SW480 (cell line): Measurements from ENCODE around the gene CPEB1.
A peak's percentile ranks its signal among the peaks of the same experiment; 100 is the strongest.
"Not testable (repeated sequence)": the region's sequence is repeated elsewhere in the genome, so short reads cannot be mapped to it uniquely, and the experiment has no call there.

Experiments
- DNase-seq: peaks from one replicate; pipeline ENCODE4 v3.0.0-alpha.2; 2016; ENCODE audit warnings: low spot score

CPEB1 gene

DNA sequence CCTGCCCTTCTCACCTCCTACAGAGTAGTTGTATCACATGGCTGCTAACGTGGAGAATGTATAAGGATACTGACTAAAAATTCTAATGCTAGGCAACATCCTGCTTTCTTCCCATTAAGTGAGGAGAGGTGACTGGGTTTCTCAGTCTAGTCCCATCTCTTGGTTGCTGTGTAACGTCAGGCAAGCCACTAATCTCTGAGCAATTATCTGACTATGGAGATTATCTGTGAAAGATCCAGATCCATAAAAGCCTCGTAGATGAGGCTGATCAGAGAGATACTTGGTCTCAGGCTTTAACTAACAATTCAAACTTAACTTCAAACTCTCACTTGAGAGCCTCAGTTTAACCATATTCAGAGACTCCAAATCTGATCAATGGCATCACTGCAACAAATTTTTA is 102.2 kb downstream of the CPEB1 start:
- no peak for DNase-seq

DNA sequence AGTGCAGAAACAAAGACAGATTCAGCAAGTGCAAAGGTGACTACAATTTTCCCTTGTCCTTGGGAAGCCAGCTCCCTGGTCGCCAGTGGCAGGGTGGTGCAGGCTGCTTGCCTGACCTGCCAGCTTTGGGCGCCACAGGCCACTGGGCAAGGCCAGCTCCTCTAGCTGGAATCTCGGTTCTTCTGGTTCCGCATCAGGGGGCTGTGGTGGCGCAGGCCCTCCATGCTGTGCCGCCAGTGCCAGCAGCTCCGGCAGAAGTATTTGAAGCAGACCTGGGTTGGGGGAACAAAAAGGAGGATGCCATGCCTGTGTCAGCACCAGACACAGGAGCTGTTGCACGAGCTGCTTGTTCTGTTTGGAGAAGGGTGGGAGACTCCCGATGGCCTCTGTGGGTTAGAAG is 102.7 kb downstream of the CPEB1 start:
- DNase-seq: no peak

DNA sequence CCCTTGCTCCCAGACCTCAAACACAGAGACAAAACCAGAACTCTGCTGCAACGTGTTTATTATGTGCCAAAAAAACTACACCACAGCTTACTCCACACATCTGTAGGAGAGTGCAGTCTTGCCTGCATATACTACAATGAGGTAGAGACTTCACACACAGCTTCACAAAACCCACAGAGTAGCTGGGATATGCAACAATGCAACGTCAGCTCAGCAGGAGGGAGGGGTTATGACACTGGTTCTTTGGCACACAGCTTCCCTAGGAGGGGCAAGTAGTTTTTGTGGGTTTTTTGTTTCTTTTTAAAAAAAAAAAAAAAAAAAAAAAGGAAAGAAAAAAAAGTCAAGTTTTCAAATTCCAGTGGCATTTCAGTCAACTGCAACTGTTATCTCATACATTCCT is 104.0 kb downstream of the CPEB1 start:
- DNase-seq: no peak

DNA sequence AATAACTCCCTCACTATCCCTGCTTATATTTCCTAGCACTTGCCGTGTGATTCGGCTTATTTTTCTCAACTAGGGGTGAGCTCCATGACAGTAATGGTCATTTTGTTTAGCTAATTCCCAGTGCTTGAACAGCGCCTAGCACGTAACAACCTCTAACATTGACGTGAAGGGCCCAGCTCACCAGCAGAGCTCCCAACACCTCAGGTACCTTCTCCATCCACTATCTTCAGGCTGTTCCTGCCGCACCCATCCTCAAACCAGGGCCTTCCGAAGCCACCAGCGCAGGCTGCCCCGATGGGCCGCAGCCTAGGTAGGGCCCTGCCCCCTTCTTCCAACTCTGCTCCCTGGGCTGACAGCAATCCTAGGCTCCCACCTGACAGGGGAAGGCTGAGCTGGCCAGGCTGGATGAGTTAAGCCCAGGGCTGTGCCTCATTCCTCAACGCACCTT is 106.2 kb downstream of the CPEB1 start:
- DNase-seq: peak; percentile 28

DNA sequence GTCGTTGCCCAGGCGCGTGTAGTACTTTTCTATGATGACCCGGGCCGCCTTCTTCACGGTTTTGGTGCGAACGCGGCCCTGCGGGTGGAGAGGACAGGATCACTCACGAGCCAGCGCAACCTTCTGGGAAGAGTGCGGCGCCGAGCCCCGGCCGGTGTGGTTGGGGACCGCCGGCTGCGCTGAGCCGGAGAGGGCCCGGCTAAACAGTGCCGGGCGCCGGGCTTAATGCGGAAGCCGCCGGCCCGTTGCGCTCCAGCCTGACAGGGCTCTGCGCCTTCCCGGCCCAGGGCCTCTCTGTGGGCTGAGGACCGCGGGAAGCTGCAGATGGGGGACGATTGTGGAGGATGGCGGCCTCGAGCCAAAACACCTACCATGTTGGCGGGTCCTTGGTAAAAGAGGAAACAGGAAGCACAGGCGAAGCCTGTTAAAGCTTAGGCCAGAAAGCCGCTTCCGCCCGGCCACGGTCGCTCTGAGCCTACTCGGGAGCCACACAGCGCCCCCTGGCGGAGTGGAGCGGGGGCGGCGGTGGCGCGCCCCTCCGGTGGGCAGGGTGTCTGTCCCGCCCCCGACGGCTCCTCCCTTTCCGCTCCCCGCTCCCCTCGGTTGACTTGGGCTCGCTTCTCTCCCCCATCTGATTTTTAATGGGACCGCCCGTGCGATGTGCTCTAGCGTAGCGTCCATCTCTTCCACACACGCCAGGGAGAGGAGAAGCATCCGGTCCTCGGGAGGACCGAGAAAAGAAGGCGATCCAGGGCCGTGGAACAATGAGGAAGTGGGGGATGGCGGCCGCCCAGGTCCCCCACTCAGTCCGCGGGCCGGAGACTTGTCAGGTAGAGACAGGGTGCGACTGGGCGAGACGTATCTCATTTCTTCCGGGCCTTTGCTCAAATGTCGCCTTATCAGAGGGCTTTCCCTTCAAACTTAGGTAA is 106.8 kb downstream of the CPEB1 start, which contains the start of gene RPS17:
TSS of gene RPS17 (minus strand) at position 403 of the 929 bp plus-strand sequence. CDS start at position 374, 29 bp downstream.
- DNase-seq: peak; percentile 92

DNA sequence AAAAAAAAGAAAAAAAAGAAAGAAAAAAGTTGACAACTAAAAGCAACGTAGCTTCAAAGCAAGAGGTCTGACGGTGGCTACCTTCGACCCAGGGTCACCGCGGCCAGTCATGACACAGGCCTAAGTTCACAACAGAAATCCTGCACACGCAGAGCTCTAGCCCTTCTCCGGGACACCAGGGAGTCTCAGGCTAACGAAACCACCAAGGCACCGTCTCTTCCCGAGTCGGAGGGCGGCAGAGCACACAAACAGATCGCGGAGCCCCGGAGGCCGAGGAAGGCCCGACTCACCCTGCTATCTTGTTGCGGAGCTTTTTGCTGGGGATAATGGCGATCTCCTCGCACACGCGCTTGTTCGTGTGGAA is 107.5 kb downstream of the CPEB1 start:
- no peak for DNase-seq

DNA sequence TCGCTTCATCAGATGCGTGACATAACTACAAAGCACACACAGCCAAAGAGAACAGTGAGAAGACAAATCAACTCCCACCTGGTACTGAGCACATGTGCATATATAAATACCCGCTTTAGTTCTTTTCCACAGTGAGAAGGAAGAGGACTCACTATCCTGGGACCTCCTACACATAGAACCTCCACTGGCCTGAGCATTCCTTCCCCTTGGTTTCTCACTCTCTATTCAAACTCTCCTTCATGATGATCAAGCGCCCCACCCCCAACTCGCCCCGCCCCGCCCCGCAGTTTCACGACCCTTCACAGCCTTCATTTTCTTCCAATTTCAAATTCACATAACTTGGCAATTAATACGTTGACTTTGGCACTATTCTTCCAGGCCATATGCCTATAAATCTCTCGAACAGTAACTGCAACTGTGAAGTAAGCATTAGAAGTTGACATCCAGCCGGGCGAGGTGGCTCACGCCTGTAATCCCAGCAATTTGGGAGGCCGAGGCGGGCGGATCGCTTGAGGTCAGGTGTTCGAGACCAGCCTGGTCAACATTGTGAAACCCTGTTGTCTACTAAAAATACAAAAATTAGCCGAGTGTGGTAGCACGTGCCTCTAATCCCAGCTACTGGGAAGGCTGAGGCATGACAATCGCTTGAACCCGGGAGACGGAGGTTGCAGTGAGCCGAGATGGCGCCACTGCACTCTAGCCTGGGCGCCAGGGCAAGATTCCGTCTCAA is 108.0 kb downstream of the CPEB1 start:
- DNase-seq: no peak

DNA sequence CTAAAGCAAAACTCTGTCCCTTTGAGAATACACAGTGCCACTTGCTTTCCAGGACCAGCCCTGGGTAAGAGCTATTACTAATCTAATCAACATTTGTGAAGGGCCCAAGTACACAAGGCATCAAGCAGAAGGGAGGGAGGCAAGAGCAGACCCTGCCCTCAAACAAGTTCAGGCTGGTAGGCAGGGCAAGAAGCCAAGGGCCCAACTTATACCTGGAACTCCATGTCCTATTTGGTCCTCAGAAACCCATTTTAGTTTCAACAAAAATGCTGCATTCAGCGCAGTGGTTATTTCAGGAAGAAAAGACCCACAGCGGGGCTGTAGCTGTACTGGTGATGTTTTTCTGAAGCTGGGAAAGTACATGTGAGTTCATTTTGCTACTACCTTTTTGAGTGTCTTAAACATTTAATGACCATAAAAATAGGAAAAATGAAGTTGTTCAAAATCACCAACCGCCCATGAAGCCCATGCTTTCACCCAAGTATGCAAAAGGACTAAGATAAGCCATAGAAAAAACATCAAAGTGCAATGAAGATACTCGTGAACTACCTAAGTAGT is 109.7 kb downstream of the CPEB1 start:
- no peak for DNase-seq

DNA sequence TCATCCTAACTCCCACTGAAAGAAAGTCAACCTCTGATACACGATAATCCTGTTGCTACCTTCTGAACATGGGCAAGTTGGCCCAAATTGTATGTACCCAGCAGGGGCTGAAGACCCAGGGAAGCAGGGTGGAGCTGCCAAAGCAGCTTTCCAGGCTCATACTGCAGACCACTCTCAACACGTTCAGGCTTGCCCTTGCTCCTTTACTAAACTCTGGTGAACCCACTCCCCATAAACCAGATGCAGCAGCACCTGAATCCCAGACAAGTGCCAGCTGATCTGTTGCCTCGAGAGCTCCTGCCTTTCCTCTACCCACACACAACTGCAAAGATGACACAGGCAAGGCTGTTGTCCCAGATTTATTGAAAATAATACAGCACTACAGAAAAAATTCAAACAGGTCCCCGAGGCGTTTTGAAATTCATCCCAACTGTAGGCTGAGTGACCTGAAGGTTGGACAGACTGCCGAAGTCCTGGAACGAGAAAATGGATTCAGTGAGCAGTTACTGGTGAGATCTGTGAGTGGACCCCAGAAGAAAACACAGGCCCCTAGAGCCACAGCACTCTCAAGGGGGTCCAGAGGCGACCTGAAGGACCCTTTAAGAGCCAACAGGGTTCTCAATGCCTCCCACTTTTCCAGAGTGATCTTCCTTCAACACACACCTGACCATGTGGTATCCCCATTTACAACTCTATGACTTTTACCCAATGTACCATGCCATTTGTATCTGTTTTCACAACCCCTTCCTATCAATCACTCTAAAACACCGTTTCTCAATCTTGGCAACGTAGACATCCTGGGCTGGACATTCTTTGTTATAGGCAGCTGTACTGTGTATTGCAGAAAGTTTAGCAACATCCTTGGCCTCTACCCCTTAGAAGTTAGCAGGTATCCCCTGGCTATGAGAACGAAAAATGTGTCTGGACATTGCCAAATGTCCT is 110.5 kb downstream of the CPEB1 start:
- DNase-seq: no peak

DNA sequence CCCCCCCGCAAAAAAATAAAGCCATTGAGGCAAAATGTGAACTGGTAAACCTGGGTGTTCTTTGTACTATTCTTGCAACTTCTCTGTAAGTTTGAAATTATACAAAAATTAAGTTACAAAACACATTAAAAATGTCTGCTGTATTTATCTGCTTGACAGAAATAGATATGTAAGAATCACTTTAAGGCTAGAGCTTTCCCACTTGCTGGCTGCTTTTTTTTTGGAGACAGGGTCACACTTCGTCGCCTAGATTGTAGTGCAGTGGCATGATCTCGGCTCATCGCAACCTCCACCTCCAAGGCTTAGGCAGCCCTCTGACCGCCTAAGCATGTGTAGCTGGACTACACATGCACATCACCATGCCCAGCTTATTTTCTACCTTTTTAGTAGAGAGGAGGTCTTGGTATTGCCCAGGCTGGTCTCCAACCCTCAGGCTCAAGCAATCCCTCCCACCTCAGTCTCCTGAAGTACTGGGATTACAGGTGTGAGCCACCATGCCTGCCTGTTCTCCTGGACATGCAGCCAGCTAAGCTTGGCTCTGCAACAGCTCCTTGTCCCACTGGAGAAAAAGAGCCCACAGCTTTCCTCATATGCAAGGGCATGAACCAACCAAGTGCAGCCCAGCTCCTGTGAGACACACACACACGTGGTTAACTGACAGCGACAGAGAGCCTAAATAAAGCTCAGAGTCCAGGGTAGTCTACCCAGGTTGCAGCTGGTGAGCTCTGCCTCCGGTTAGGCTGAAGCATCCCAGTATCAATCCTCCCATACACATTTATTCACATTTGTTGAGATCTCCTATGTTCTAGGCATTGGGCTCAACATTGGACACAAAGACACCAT is 111.4 kb downstream of the CPEB1 start:
- peak; percentile 13 for DNase-seq

DNA sequence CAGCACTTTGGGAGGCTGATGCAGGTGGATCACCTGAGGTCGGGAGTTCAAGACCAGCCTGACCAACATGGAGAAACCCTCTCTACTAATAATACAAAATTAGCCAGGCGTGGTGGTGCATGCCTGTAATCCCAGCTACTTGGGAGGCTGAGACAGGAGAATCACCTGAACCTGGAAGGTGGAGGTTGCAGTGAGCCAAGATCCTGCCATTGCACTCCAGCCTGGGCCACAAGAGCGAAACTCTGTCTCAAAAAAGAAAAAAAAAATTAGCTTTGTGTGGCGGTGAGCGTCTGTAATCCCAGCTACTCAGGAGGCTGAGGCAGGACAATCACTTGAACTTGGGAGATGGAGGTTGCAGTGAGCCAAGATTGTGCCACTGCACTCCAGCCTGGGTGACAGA is 112.0 kb downstream of the CPEB1 start:
- DNase-seq: not testable (repeated sequence)

DNA sequence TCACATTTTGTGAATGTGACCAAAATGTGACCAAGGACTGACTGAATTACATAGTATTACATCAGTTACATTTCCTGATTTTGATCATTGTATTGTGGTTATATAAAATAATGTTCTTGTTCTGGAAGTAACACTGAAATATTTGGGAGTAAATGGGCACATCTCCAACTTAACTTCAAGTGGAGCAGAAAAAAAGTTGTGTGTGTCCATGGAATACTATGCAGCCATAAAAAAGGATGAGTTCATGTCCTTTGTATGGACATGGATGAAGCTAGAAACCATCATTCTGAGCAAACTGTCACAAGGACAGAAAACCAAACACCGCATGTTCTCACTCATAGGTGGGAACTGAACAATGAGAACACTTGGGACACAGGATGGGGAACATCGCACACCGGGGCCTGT is 112.7 kb downstream of the CPEB1 start:
- not testable (repeated sequence) for DNase-seq

DNA sequence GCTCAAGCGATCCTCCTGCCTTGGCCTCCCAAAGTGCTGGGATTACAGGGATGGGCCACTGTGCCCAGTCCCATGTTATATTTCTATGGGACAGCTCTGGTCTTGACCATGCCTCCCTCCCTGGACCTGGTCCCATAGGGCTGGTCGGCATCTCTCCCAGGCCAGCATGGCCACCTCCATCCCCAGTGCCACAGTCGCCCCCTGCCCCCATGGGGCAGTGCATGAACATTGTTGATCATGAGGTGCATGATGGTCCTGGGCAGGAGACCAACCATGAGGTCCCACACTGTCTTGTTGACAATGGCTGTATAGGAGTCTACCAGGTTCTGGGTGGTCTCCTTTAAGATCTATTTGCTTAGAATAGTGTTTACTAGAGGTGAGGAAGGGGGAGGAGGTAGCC is 113.4 kb downstream of the CPEB1 start:
- DNase-seq: no peak

DNA sequence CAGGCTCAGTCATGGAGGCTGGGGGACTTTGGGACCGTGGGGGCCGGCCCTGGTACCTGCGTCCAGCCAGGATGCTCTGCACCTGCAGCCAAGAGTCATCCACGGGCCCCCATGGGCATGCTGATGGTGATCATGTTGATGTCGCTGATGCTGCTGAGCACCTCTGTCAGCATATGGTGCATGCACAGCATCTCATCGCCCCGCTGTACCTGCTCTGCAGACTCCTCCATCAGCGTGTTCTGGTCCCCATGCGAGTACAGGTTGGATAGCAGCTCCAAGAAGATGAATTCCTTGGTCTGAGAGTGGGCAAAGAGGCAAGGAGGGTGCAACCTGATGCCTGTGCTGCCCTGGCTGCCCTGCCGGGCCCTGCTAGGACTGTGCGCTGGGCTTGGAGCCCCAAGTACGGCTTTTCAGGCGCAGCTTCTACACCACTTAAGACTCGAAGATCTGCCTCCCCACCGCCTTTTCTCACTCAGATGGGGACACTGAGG is 114.1 kb downstream of the CPEB1 start:
- DNase-seq: no peak

DNA sequence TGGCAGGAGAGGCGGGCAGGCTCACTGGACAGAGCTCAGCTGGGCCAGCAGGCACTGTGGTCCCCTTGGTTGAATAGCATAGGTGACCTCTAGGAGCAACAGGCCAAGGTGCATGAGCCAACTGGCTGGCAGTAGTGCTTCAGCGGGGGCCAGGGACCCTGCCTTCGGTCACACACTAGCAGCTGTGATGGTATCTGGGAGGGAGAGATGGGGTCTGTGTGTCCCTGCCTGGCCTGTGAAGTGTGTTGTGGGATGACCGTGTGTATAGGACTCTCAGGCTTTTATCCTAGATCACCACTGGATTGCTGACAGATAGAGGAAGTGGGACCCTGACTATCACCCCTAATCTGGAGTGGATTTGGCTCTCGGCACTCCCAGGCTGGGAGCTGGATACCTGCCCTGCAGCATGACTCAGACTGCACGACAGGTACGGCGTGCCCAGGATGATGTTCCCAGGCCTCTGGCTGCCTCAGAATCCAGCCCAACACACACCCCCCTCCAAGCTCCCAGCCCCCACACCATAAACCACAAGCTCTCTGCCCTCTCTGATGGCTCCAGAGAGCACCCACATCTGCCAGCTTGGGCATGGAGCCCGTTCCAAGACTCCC is 114.7 kb downstream of the CPEB1 start:
- DNase-seq: no peak

DNA sequence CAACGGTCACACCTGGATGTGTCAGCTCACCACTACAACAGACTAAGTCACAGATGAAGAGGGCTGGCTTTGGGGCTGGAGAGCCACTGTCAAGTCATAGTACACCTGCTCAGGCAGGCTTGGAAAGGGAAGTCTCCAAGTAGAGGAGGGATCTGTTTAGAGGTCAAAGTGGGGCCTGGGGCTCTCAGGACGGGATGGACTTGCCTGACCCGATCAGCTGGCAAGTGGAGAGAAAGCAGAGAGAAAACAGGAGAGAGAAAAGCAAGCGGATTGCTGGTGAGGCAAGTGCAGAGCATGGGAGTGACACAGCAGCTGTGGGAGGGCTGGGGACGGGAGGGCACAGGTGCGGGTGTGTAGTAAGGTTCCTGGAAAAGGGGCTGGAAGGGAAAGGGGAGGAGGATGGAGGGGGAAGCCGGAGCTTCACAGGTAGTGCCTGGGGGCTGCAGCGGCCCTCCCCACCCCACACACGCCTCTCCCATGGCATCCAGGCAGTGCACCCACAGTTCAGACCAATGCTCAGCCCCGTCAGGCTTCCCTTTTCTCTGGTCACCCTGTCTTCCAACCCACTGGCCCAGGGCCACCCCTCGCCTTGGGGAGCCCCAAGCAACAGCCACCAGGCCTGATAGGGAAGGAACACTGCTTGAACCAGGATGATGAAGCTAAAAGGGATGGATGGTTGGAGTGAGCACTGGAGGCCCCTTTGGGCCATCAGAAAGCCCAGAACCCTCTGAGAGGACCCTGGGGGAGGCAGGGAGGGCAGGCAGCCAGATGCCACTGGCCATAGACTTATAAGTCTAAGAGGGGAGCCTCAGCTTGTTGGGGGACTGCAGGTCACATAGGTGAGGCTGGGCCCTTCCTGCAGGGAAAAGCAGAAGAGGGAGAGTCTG is 115.4 kb downstream of the CPEB1 start:
- DNase-seq: no peak

DNA sequence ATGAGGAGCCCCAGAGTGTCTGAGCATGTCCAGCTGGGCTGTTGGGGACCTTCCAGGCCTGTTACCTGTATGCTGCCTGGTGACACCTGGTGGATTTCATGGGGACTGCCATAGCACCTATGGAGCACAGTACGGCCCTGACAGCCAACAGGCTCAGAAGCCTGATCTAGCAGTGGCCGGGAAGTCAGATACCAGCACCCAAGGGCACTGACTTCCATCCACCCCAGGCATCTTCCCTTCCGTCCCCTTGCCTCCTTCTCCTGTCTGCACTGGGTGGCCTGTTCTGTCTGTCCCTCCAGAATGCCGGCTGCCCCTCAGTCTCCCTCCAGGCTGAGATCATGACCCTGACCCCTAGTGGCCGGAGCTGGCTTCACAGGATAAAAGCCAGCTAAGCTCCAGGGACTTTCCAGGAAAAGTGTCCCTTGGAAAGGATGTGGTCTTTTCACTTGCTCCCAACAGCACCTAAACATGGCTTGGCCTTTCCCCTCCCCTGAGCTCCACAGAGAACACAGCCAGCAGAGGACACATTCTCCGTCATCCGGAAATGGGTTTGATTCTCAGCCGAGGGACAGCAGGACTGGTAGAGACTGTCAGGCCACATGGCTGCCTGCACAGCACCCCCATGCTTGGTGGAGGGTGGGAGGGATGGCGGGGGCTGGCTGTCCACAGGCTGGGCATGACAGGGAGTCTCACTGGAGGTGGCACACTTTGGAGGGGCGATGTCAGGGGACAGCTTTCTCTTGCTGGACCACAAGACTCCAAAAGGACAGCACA is 116.4 kb downstream of the CPEB1 start:
- peak; percentile 78 for DNase-seq

DNA sequence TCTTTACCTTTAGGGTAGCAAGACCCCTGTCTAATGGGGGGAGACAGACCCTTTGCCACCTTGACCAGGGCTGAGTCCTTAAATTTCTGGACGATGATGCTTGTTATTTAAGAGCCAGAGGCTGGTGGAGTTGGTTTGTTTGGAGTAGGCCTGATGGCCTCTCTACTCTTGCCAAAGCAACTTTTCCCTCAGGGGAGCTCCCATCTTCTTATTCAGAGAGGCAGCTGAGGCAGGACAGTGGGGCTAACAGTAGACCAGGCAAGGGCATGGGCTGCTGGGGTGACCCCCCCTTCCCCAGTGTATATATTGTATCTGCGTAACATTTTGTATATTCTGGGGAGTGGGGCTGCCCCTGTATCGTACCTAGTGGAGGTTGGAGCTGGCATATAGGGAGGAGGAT is 117.2 kb downstream of the CPEB1 start:
- DNase-seq: no peak
